GM23338 (cell line): Measurements from ENCODE around the gene OR13C9.
"Not testable (repeated sequence)": the region's sequence is repeated elsewhere in the genome, so short reads cannot be mapped to it uniquely, and the experiment has no call there.

ENCODE experiments used
- CREB1 ChIP-seq: fragments of 250-450 bp; sonication (Bioruptor Pico); IDR thresholded peaks from 2 replicates; pipeline ENCODE4 v1.5.0; 2020; ENCODE audit warnings: low read depth, mild to moderate bottlenecking, moderate library complexity
- CTCF ChIP-seq, 2 experiments: fragments of 200-600 bp in 1 of 2; sonication (generic) in 1 of 2; conservative IDR thresholded peaks; 2 replicates each; pipeline versions ENCODE4 v1.5.1 to v1.6.1; 2016 to 2017; ENCODE audit warnings: antibody characterized with exemption in 2 of 2, low read depth in 2 of 2, mild to moderate bottlenecking in 2 of 2, moderate library complexity in 1 of 2
- ETS1 ChIP-seq: IDR thresholded peaks from 2 replicates; pipeline ENCODE4 v1.6.1; 2016; ENCODE audit warnings: antibody characterized with exemption
- EZH2 ChIP-seq: fragments of 200-600 bp; sonication (generic); IDR thresholded peaks from one replicate; pipeline ENCODE4 v1.8.0; 2017; ENCODE audit warnings: antibody characterized with exemption, mild to moderate bottlenecking, low read depth; ENCODE audit not compliant: unreplicated experiment
- POLR2AphosphoS5 ChIP-seq: IDR thresholded peaks from 2 replicates; pipeline ENCODE4 v1.6.1; 2016; ENCODE audit warnings: antibody characterized with exemption, low read depth
- REST ChIP-seq: IDR thresholded peaks from one replicate; pipeline ENCODE4 v1.6.1; 2018; ENCODE audit warnings: antibody characterized with exemption; ENCODE audit not compliant: unreplicated experiment
- ZNF114 ChIP-seq: fragments of 250-450 bp; sonication (Bioruptor Pico); IDR thresholded peaks from 2 replicates; pipeline ENCODE4 v1.5.0; 2020; ENCODE audit warnings: mild to moderate bottlenecking, moderate library complexity

- TF ChIP-seq CTCF (conservative IDR thresholded peaks at IDR 0.05; ENCODE audit: low read depth in 2 of 2); EZH2; REST; ETS1; POLR2AphosphoS5; CREB1 (CRISPR knock-in tag); ZNF114 (CRISPR knock-in tag): not testable (repeated sequence)
Observed at GRCh38 chr9:104625964-104626363, 8.0 kb upstream of the OR13C9 start.
